Upper lobe of left lung (tissue), 6 donors: ENCODE data around the gene TIMP1. TPM values are rescaled to one million over a fixed set of nuclear protein-coding genes. Genes with fewer than 3 reads are reported as not detected.

ENCODE experiments used
- ATAC-seq, 2 donors: fragments of 200-7000 bp; cut with Tn5 transposase; one replicate each; pipeline ENCODE4 v1.9.1; 2022; ENCODE audit warnings: mild to moderate bottlenecking in 2 of 2, moderate library complexity in 2 of 2; ENCODE audit not compliant: low FRiP score in 2 of 2
- DNase-seq, 2 donors: peaks; one replicate each; pipeline ENCODE4 v3.0.0-alpha.2; 2019 to 2020
- H3K27ac ChIP-seq, 4 donors: fragments of 200-600 bp; sonication (generic); one replicate each; pipeline ENCODE4 v1.5.1; 2016 to 2019
- H3K27me3 ChIP-seq, 4 donors: fragments of 200-600 bp; sonication (generic); one replicate each; pipeline ENCODE4 v1.5.1; 2017 to 2019
- H3K36me3 ChIP-seq, 4 donors: fragments of 200-600 bp; sonication (generic); one replicate each; pipeline ENCODE4 v1.5.1; 2016 to 2019
- H3K4me1 ChIP-seq, 4 donors: fragments of 200-600 bp; sonication (generic); one replicate each; pipeline ENCODE4 v1.5.1; 2018 to 2019
- H3K4me3 ChIP-seq, 4 donors: fragments of 200-600 bp; sonication (generic); one replicate each; pipeline ENCODE4 v1.5.1; 2017 to 2019; ENCODE audit warnings: mild to moderate bottlenecking in 2 of 4, moderate library complexity in 1 of 4
- H3K9me3 ChIP-seq, 4 donors: fragments of 200-600 bp; sonication (generic); one replicate each; pipeline ENCODE4 v1.5.1; 2018 to 2019
- CTCF ChIP-seq, 6 experiments: fragments of 450-650 bp in 4 of 6; fragments of 200-600 bp in 2 of 6; sonication (generic) in 2 of 6; IDR thresholded peaks; one replicate each; pipeline ENCODE4 v1.5.1; 2016 to 2019; ENCODE audit warnings: antibody characterized with exemption in 6 of 6
- EP300 ChIP-seq, 4 donors: sonication (generic); formaldehyde crosslinking; IDR thresholded peaks; one replicate each; pipeline ENCODE4 v1.5.1; 2017; ENCODE audit warnings: antibody characterized with exemption in 4 of 4, control low read depth in 2 of 4
- POLR2A ChIP-seq, 4 donors: fragments of 450-650 bp; IDR thresholded peaks; one replicate each; pipeline ENCODE4 v1.5.1; 2016 to 2017; ENCODE audit warnings: antibody characterized with exemption in 4 of 4, mild to moderate bottlenecking in 2 of 4
- POLR2AphosphoS5 ChIP-seq, 2 donors: sonication (generic); formaldehyde crosslinking; IDR thresholded peaks; one replicate each; pipeline ENCODE4 v1.5.1; 2017; ENCODE audit warnings: antibody characterized with exemption in 2 of 2
- WGBS, 2 donors: methylation state at CpG; one replicate each; pipeline ENCODE4 v1.1.5; 2017 to 2018; 5-methylcytosine and 5-hydroxymethylcytosine counted together
- total RNA-seq, 6 donors: library from RNA; depleted of rRNA in 4 of 6; stranded (reverse); fragments of >200 nt in 4 of 6; gene quantifications; one replicate each; pipeline versions ENCODE4 v1.1.0 to v1.2.1, GENCODE V29; 2016 to 2021
- donor health status: DM: no; HTN: no; CAD: no; lungs with moderate emphysema.
- donor health status: DM: no; HTN: yes; CAD: no; lungs with severe emphysema.

Gene TIMP1
- total RNA-seq, 6 donors from 2014 or later, result 54.5 to 420 (median 163) TPM

- no peak for DNase-seq
- no peak overlapping the region for H3K27ac ChIP-seq
- no peak for ATAC-seq
- 84 to 100% methylated on average over 3 to 16 of the region's 16 CpGs for WGBS, 2 donors
- no peaks in the 10 kb centered on the region for H3K9me3 ChIP-seq
- no peak overlapping the region for H3K4me3 ChIP-seq
- no peak for TF ChIP-seq POLR2A (IDR thresholded peaks at IDR 0.05)
- TF ChIP-seq POLR2AphosphoS5 (IDR thresholded peaks at IDR 0.05), result no peak
- no peak for TF ChIP-seq CTCF (IDR thresholded peaks at IDR 0.05)
- no peak for TF ChIP-seq EP300 (IDR thresholded peaks at IDR 0.05)
- no peaks in the 10 kb centered on the region for H3K4me1 ChIP-seq
- H3K27me3 ChIP-seq, result no peaks in the 10 kb centered on the region
- H3K36me3 ChIP-seq, result peaks cover 0 to 5% (median 0%) of the 10 kb centered on the region in 4 donors
These were observed 5.9 kb downstream of the TIMP1 start for GRCh38 chrX:47587906-47588735.

GRCh38 chrX:47590984-47591383, 8.7 kb downstream of the TIMP1 start:
- WGBS, 2 donors, result 67 to 78% methylated on average over 1 to 5 of the region's 5 CpGs
- DNase-seq, result no peak

GRCh38 chrX:47593522-47593921, 11.3 kb downstream of the TIMP1 start:
- 78 to 83% methylated on average over 4 of the region's 4 CpGs for WGBS, 2 donors

More at GRCh38 chrX:47590984-47591383, 8.7 kb downstream of the TIMP1 start:
- TF ChIP-seq POLR2AphosphoS5 (IDR thresholded peaks at IDR 0.05) (no peak), EP300 (IDR thresholded peaks at IDR 0.05) (no peak), CTCF (IDR thresholded peaks at IDR 0.05) (no peak), POLR2A (IDR thresholded peaks at IDR 0.05) (no peak)
- H3K36me3 ChIP-seq, result no peaks in the 10 kb centered on the region
- no peak overlapping the region for H3K27ac ChIP-seq
- H3K4me1 ChIP-seq, result no peaks in the 10 kb centered on the region
- no peak overlapping the region for H3K4me3 ChIP-seq
- H3K9me3 ChIP-seq, result no peaks in the 10 kb centered on the region
- no peaks in the 10 kb centered on the region for H3K27me3 ChIP-seq
- no peak for ATAC-seq

GRCh38 chrX:47595716-47596251, 13.5 kb downstream of the TIMP1 start:
- peak in 1 of 2 donors; percentile 43 for ATAC-seq
- Histone ChIP-seq H3K27me3 (no peaks in the 10 kb centered on the region), H3K27ac (no peak overlapping the region), H3K36me3 (no peaks in the 10 kb centered on the region), H3K4me1 (no peaks in the 10 kb centered on the region), H3K9me3 (peaks cover 0 to 31% (median 0%) of the 10 kb centered on the region in 4 donors), H3K4me3 (no peak overlapping the region)
- DNase-seq, result no peak
- TF ChIP-seq EP300 (IDR thresholded peaks at IDR 0.05) (no peak), CTCF (IDR thresholded peaks at IDR 0.05) (no peak), POLR2AphosphoS5 (IDR thresholded peaks at IDR 0.05) (no peak), POLR2A (IDR thresholded peaks at IDR 0.05) (no peak)
- WGBS, 2 donors, result 53 to 68% methylated on average over 1 of the region's 1 CpG

More at GRCh38 chrX:47593522-47593921, 11.3 kb downstream of the TIMP1 start:
- H3K36me3 ChIP-seq, result no peaks in the 10 kb centered on the region
- H3K4me1 ChIP-seq, result no peaks in the 10 kb centered on the region
- H3K27me3 ChIP-seq, result no peaks in the 10 kb centered on the region
- H3K9me3 ChIP-seq, result peaks cover 0 to 18% (median 0%) of the 10 kb centered on the region in 4 donors
- H3K27ac ChIP-seq, result no peak overlapping the region
- H3K4me3 ChIP-seq, result no peak overlapping the region
- DNase-seq, result no peak
- no peak for ATAC-seq
- TF ChIP-seq POLR2AphosphoS5 (IDR thresholded peaks at IDR 0.05) (no peak), EP300 (IDR thresholded peaks at IDR 0.05) (no peak), POLR2A (IDR thresholded peaks at IDR 0.05) (no peak), CTCF (IDR thresholded peaks at IDR 0.05) (no peak)
